ENCODE measurements around the gene SHANK1.

Gene SHANK1

DNA sequence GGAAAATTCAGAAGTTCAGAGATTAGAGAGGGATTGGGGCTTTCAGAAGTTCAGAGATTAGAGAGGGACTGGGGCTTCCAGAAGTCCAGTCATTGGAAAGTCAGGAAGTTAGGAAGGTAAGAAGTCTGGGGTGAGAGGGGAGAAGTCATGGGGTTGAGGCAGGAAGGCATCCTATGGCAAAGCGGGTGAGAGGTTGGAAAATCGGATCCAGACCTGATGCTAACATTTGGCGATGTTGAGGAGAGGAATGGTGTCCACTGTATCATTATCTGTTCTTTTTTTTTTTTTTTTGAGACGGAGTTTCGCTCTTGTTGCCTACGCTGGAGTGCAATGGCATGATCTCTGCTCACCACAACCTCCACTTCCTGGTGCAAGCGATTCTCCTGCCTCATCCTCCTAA is 91.1 kb downstream of the SHANK1 start:
- no peaks in the 10 kb centered on the region for H3K27me3 ChIP-seq (ENCODE audit: insufficient read depth, low read length, poor library complexity, severe bottlenecking)
- no peaks in the 10 kb centered on the region for H3F3A ChIP-seq (ENCODE audit: low read depth)
- no peaks in the 10 kb centered on the region for H3K4me1 ChIP-seq (ENCODE audit: insufficient read depth, low read length, poor library complexity, severe bottlenecking)
- no peak overlapping the region for H2AFZ ChIP-seq (ENCODE audit: low read length)
- TF ChIP-seq, protein P1, sequence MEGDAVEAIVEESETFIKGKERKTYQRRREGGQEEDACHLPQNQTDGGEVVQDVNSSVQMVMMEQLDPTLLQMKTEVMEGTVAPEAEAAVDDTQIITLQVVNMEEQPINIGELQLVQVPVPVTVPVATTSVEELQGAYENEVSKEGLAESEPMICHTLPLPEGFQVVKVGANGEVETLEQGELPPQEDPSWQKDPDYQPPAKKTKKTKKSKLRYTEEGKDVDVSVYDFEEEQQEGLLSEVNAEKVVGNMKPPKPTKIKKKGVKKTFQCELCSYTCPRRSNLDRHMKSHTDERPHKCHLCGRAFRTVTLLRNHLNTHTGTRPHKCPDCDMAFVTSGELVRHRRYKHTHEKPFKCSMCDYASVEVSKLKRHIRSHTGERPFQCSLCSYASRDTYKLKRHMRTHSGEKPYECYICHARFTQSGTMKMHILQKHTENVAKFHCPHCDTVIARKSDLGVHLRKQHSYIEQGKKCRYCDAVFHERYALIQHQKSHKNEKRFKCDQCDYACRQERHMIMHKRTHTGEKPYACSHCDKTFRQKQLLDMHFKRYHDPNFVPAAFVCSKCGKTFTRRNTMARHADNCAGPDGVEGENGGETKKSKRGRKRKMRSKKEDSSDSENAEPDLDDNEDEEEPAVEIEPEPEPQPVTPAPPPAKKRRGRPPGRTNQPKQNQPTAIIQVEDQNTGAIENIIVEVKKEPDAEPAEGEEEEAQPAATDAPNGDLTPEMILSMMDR (conservative IDR thresholded peaks at IDR 0.05; ENCODE audit: low read length): no peak
- TF ChIP-seq EZH2phosphoT487 (IDR thresholded peaks at IDR 0.05; ENCODE audit: borderline replicate concordance): no peak
- no peak overlapping the region for H3K4me3 ChIP-seq (ENCODE audit: low read length, poor library complexity, severe bottlenecking)
- H4K20me1 ChIP-seq (ENCODE audit: insufficient read depth, low read length, poor library complexity, severe bottlenecking): no peaks in the 10 kb centered on the region
- no peak overlapping the region for H3K4me2 ChIP-seq (ENCODE audit: low read depth, low read length, poor library complexity, severe bottlenecking)
- peaks cover 3% of the 10 kb centered on the region; the same call in 1 of the 2 replicates for H3K9me3 ChIP-seq (ENCODE audit: insufficient read depth, low read depth, low read length)
- H3K9me2 ChIP-seq (replicated peaks; ENCODE audit: low read depth, low read length): no peaks in the 10 kb centered on the region
- H3K9ac ChIP-seq (ENCODE audit: low read depth, low read length, poor library complexity, severe bottlenecking): no peak overlapping the region
- H3K36me3 ChIP-seq (ENCODE audit: insufficient read depth, low read length): no peaks in the 10 kb centered on the region
- H3K79me2 ChIP-seq (ENCODE audit: insufficient read depth, low read length): no peaks in the 10 kb centered on the region

DNA sequence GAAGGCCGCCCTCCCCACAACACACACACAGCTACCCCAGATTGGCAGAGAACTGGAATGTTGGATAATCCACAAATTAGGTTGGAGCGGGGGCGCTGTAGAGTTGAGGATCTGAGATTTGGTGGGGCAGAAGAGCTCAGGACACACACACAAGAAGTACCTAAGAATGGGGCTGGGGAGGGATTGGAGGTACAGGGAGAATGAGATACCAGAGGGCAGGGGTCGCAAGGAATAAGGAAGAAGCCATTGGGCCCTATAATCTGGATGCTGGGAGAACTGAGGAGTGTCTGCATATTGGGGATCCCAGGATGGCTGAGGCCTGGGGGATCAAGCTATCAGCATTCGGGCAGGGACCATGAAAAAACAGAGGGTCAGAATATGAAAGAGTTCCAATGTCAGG is 91.5 kb downstream of the SHANK1 start:
- H3K79me2 ChIP-seq (ENCODE audit: insufficient read depth, low read length): no peaks in the 10 kb centered on the region
- no peaks in the 10 kb centered on the region for H3K36me3 ChIP-seq (ENCODE audit: insufficient read depth, low read length)
- TF ChIP-seq, protein P1 (conservative IDR thresholded peaks at IDR 0.05; ENCODE audit: low read length): no peak
- no peak for TF ChIP-seq EZH2phosphoT487 (IDR thresholded peaks at IDR 0.05; ENCODE audit: borderline replicate concordance)
- no peak overlapping the region for H3K4me2 ChIP-seq (ENCODE audit: low read depth, low read length, poor library complexity, severe bottlenecking)
- H2AFZ ChIP-seq (ENCODE audit: low read length): no peak overlapping the region
- no peaks in the 10 kb centered on the region for H3K9me3 ChIP-seq (ENCODE audit: insufficient read depth, low read depth, low read length)
- H3F3A ChIP-seq (ENCODE audit: low read depth): no peaks in the 10 kb centered on the region
- H3K9me2 ChIP-seq (replicated peaks; ENCODE audit: low read depth, low read length): no peaks in the 10 kb centered on the region
- H3K9ac ChIP-seq (ENCODE audit: low read depth, low read length, poor library complexity, severe bottlenecking): no peak overlapping the region
- no peaks in the 10 kb centered on the region for H3K4me1 ChIP-seq (ENCODE audit: insufficient read depth, low read length, poor library complexity, severe bottlenecking)
- H4K20me1 ChIP-seq (ENCODE audit: insufficient read depth, low read length, poor library complexity, severe bottlenecking): no peaks in the 10 kb centered on the region
- no peak overlapping the region for H3K4me3 ChIP-seq (ENCODE audit: low read length, poor library complexity, severe bottlenecking)
- H3K27me3 ChIP-seq (ENCODE audit: insufficient read depth, low read length, poor library complexity, severe bottlenecking): no peaks in the 10 kb centered on the region

DNA sequence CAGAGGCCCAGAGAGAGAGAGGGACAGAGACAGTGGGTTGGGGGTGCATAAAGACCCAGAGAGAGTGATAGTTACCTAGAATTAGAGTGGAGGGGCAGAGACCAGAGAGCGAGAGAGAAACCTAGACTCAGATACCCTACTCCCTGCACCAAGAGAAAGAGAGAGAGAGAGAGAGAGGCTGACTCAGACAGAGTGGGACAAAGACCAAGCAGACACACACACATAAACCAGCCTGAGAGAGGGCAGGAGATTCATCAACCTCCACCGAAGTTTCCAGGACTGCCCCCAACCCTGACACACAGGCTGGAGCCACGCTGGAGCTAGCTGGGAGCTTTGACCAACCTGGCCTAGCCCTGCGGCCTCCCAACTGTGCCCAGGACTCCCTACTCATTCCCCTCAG is 92.8 kb downstream of the SHANK1 start:
- Histone ChIP-seq H3K4me2 (ENCODE audit: low read depth, low read length, poor library complexity, severe bottlenecking) (no peak overlapping the region), H3K9me2 (replicated peaks; ENCODE audit: low read depth, low read length) (no peaks in the 10 kb centered on the region), H3K36me3 (ENCODE audit: insufficient read depth, low read length) (no peaks in the 10 kb centered on the region), H4K20me1 (ENCODE audit: insufficient read depth, low read length, poor library complexity, severe bottlenecking) (no peaks in the 10 kb centered on the region), H3K4me1 (ENCODE audit: insufficient read depth, low read length, poor library complexity, severe bottlenecking) (no peaks in the 10 kb centered on the region), H3K27me3 (ENCODE audit: insufficient read depth, low read length, poor library complexity, severe bottlenecking) (no peaks in the 10 kb centered on the region), H2AFZ (ENCODE audit: low read length) (no peak overlapping the region), H3K4me3 (ENCODE audit: low read length, poor library complexity, severe bottlenecking) (no peak overlapping the region), H3K9me3 (ENCODE audit: insufficient read depth, low read depth, low read length) (no peaks in the 10 kb centered on the region), H3F3A (ENCODE audit: low read depth) (no peaks in the 10 kb centered on the region), H3K79me2 (ENCODE audit: insufficient read depth, low read length) (no peaks in the 10 kb centered on the region), H3K9ac (ENCODE audit: low read depth, low read length, poor library complexity, severe bottlenecking) (no peak overlapping the region)
- TF ChIP-seq, protein P1 (conservative IDR thresholded peaks at IDR 0.05; ENCODE audit: low read length): no peak
- TF ChIP-seq EZH2phosphoT487 (IDR thresholded peaks at IDR 0.05; ENCODE audit: borderline replicate concordance): no peak
